HepG2 (cell line): ENCODE measurements around the gene PRSS36. TPM values are rescaled to one million over a fixed set of nuclear protein-coding genes. Genes with fewer than 3 reads are reported as not detected.
A peak's percentile ranks its signal among the peaks of the same experiment; 100 is the strongest.

Source experiments
- ARHGAP35 ChIP-seq: sonication (generic); formaldehyde crosslinking; IDR thresholded peaks from 2 replicates; pipeline ENCODE4 v1.9.0; 2022; ENCODE audit warnings: mild to moderate bottlenecking, inconsistent platforms, moderate library complexity, missing genetic modification reagents, borderline replicate concordance
- CCAR2 ChIP-seq: fragments of 200-400 bp; formaldehyde crosslinking; optimal IDR thresholded peaks from 2 replicates; pipeline ENCODE3; 2018; ENCODE audit warnings: low read depth, mild to moderate bottlenecking, low read length, moderate library complexity
- E2F2 ChIP-seq: sonication (generic); formaldehyde crosslinking; IDR thresholded peaks from 2 replicates; pipeline ENCODE4 v1.4.0; 2020; ENCODE audit warnings: missing genetic modification reagents, borderline replicate concordance
- EED ChIP-seq: sonication (generic); formaldehyde crosslinking; IDR thresholded peaks from 2 replicates; pipeline ENCODE4 v1.5.0; 2020; ENCODE audit warnings: mild to moderate bottlenecking, missing genetic modification reagents
- EP300 ChIP-seq, 3 experiments: sonication (generic) in 1 of 3; formaldehyde crosslinking in 1 of 3; IDR thresholded peaks; 2 replicates each; pipeline versions ENCODE4 v1.5.1 to v1.6.1; 2011 to 2020; ENCODE audit warnings: low read depth in 2 of 3, low read length in 2 of 3, borderline replicate concordance in 1 of 3, improper control_type of control experiment in 1 of 3, mild to moderate bottlenecking in 1 of 3, missing genetic modification reagents in 1 of 3, moderate library complexity in 1 of 3
- FOXO1 ChIP-seq: sonication (generic); formaldehyde crosslinking; IDR thresholded peaks from 2 replicates; pipeline ENCODE4 v1.4.0; 2020; ENCODE audit warnings: missing genetic modification reagents
- GATAD2A ChIP-seq: IDR thresholded peaks from 2 replicates; pipeline ENCODE4 v1.6.1; 2016
- HOMEZ ChIP-seq: IDR thresholded peaks from 2 replicates; pipeline ENCODE4 v1.6.1; 2016; ENCODE audit warnings: low read depth
- MAF1 ChIP-seq: sonication (generic); formaldehyde crosslinking; IDR thresholded peaks from 2 replicates; pipeline ENCODE4 v1.5.0; 2020; ENCODE audit warnings: missing genetic modification reagents, borderline replicate concordance
- NFRKB ChIP-seq: fragments of 450-650 bp; IDR thresholded peaks from 2 replicates; pipeline ENCODE4 v1.6.1; 2017
- POLR2A ChIP-seq, 2 experiments: IDR thresholded peaks; 2 replicates each; pipeline ENCODE4 v1.6.1; 2011; ENCODE audit warnings: low read depth in 2 of 2, low read length in 2 of 2, mild to moderate bottlenecking in 1 of 2, moderate library complexity in 1 of 2; ENCODE audit not compliant: insufficient read depth in 1 of 2
- SAP130 ChIP-seq: IDR thresholded peaks from 2 replicates; pipeline ENCODE4 v1.6.1; 2016; ENCODE audit warnings: low read depth
- SMYD3 ChIP-seq: sonication (generic); formaldehyde crosslinking; IDR thresholded peaks from 2 replicates; pipeline ENCODE4 v1.8.1; 2023; ENCODE audit warnings: mild to moderate bottlenecking, missing genetic modification reagents
- SNAPC4 ChIP-seq: sonication (generic); formaldehyde crosslinking; IDR thresholded peaks from 2 replicates; pipeline ENCODE4 v1.4.0; 2020; ENCODE audit warnings: mild to moderate bottlenecking, missing genetic modification reagents
- ZFP36L1 ChIP-seq: sonication (generic); formaldehyde crosslinking; IDR thresholded peaks from 2 replicates; pipeline ENCODE4 v1.8.0; 2022; ENCODE audit warnings: mild to moderate bottlenecking, missing genetic modification reagents, moderate library complexity
- ZNF224 ChIP-seq: sonication (generic); formaldehyde crosslinking; IDR thresholded peaks from 2 replicates; pipeline ENCODE4 v1.5.0; 2020; ENCODE audit warnings: mild to moderate bottlenecking, missing genetic modification reagents
- ZNF431 ChIP-seq: sonication (generic); formaldehyde crosslinking; IDR thresholded peaks from 2 replicates; pipeline ENCODE4 v1.9.0; 2022; ENCODE audit warnings: missing genetic modification reagents, low read depth, mild to moderate bottlenecking, borderline replicate concordance
- ZNF441 ChIP-seq: sonication (generic); formaldehyde crosslinking; IDR thresholded peaks from 2 replicates; pipeline ENCODE4 v1.7.0; 2021; ENCODE audit warnings: missing genetic modification reagents, borderline replicate concordance
- ZNF468 ChIP-seq: sonication (generic); formaldehyde crosslinking; IDR thresholded peaks from 2 replicates; pipeline ENCODE4 v1.8.0; 2022; ENCODE audit warnings: mild to moderate bottlenecking, moderate library complexity, missing genetic modification reagents
- ZNF639 ChIP-seq: conservative IDR thresholded peaks from 2 replicates; pipeline ENCODE4 v1.6.1; 2018; ENCODE audit warnings: missing genetic modification reagents
- ZNF678 ChIP-seq: sonication (generic); formaldehyde crosslinking; IDR thresholded peaks from 2 replicates; pipeline ENCODE4 v1.4.0; 2020; ENCODE audit warnings: mild to moderate bottlenecking, missing genetic modification reagents
- polyA plus RNA-seq, 8 experiments: library from polyadenylated mRNA; depleted of rRNA in 3 of 8; stranded (reverse) in 7 of 8; unstranded in 1 of 8; fragments of >200 nt; fragmentation: Illumina TruSeq in 4 of 8; extraction: Trizol in 4 of 8; gene quantifications; 2 replicates each; pipeline versions ENCODE4 v1.2.1 to v1.2.3, GENCODE V29; 2011 to 2016; ENCODE audit warnings: low read depth in 4 of 8, missing spikeins in 1 of 8, mixed read lengths in 1 of 8; ENCODE audit not compliant: insufficient read depth in 1 of 8
- total RNA-seq, 5 experiments: library from RNA; depleted of rRNA; stranded (reverse); fragments of >200 nt; fragmentation: Illumina TruSeq; extraction: Trizol; gene quantifications; 2 replicates each; pipeline ENCODE4 v1.2.3, GENCODE V29; 2016; ENCODE audit warnings: low read depth in 1 of 5

PRSS36 gene
- total and polyA plus RNA-seq, 2 of the 13 experiments (the other 11 are each of a cell fraction or from before 2014, with no cell fraction given): 1.5 to 2.1 TPM

- TF ChIP-seq CCAR2 (no peak), GATAD2A (CRISPR knock-in tag) (peak; percentile 82), ZNF678 (CRISPR knock-in tag) (no peak; the same call in 1 of the 2 replicates), ZNF441 (no peak; the same call in 1 of the 2 replicates), MAF1 (CRISPR knock-in tag) (peak; percentile 22; the same call in 1 of the 2 replicates), SAP130 (CRISPR knock-in tag) (peak; percentile 98), ZFP36L1 (CRISPR knock-in tag) (no peak), E2F2 (CRISPR knock-in tag) (peak; percentile 93), ZNF468 (CRISPR knock-in tag) (no peak), SMYD3 (no peak), FOXO1 (peak; percentile 36; the same call in 1 of the 2 replicates), ARHGAP35 (CRISPR knock-in tag) (peak; percentile 96), HOMEZ (CRISPR knock-in tag) (peak; percentile 46; the same call in 1 of the 2 replicates), ZNF431 (CRISPR knock-in tag) (peak; percentile 80), NFRKB (no peak), ZNF224 (CRISPR knock-in tag) (0 out of 2 replicates have a peak, but pooled peaks have one; percentile 49), ZNF639 (peak; percentile 59; the same call in 1 of the 2 replicates), SNAPC4 (CRISPR knock-in tag) (peak; percentile 96), EP300 (IDR thresholded peaks at IDR 0.05; ENCODE audit: low read depth in 2 of 2, low read length in 2 of 2) (peak in 1 of 2 experiments; percentile 44; a peak in 1 of 4 replicates), EP300 (CRISPR knock-in tag; IDR thresholded peaks at IDR 0.05; ENCODE audit: borderline replicate concordance) (peak; percentile 51), EED (CRISPR knock-in tag) (peak; percentile 94), POLR2A (IDR thresholded peaks at IDR 0.05; ENCODE audit: insufficient read depth in 1 of 2, low read depth in 2 of 2, low read length in 2 of 2) (peak; percentile 84 to 90)
These were observed 55.3 kb downstream of the PRSS36 start, which contains the start of gene VKORC1 (continued) for GRCh38 chr16:31094424-31095120.
